Left ventricle myocardium inferior (tissue), 1 donor: ENCODE data around the gene MLF2. TPM values are rescaled to one million over a fixed set of nuclear protein-coding genes. Genes with fewer than 3 reads are reported as not detected.
A peak's percentile ranks its signal among the peaks of the same experiment; 100 is the strongest.

Source experiments
- DNase-seq: peaks from one replicate; pipeline ENCODE4 v3.0.0-alpha.2; 2020
- H3K27ac ChIP-seq: fragments of 200-600 bp; replicated peaks from 2 replicates; pipeline ENCODE4 v1.8.0; 2021
- H3K27me3 ChIP-seq: fragments of 200-600 bp; 2 replicates; pipeline ENCODE4 v1.8.0; 2021; ENCODE audit warnings: low read depth
- H3K36me3 ChIP-seq: fragments of 200-600 bp; 2 replicates; pipeline ENCODE4 v1.8.0; 2021
- H3K4me1 ChIP-seq: fragments of 200-600 bp; 2 replicates; pipeline ENCODE4 v1.8.0; 2021
- H3K4me3 ChIP-seq: fragments of 200-600 bp; 2 replicates; pipeline ENCODE4 v1.8.0; 2021; ENCODE audit warnings: mild to moderate bottlenecking, moderate library complexity
- H3K9me3 ChIP-seq: fragments of 200-600 bp; replicated peaks from 2 replicates; pipeline ENCODE4 v1.8.0; 2021
- intact Hi-C: fragments of 100-400 bp; cut with micrococcal nuclease; formaldehyde crosslinking; loops from one replicate; pipeline ENCODE4 v1.11.0; 2022
- total RNA-seq: library from RNA; stranded (reverse); fragmentation: NEBNext Ultra II Directional; extraction: Animal tissue kit (Norgen Biotek cat#: 25700); gene quantifications from one replicate; pipeline ENCODE4 v1.2.1, GENCODE V29; 2021
- TF ChIP-seq, protein P1 (sequence below): fragments of 200-600 bp; IDR thresholded peaks from 2 replicates; pipeline ENCODE4 v1.8.0; 2021; ENCODE audit warnings: antibody characterized with exemption, mild to moderate bottlenecking, borderline replicate concordance
- donor health status: DM: no; HTN: yes; CAD: no; lungs with severe emphysema.

The MLF2 gene
- total RNA-seq, 1 donor from 2014 or later: 153 TPM

DNA sequence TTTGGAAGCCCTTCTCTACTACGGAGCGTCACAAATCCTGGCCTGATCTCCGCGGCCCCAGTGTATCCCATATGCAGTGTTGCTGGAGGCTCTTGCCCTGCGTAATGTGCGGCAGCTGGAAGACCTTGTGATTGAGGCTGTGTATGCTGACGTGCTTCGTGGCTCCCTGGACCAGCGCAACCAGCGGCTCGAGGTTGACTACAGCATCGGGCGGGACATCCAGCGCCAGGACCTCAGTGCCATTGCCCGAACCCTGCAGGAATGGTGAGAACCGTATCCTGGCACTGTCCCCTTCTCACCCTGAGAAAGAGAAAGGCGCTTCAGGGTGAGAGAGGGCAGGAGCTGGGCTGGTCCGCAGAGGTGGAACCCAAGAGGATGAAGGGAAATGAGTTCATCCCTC, 23.8 kb downstream of the MLF2 start:
- H3K4me3 ChIP-seq: no peak overlapping the region
- TF ChIP-seq, protein P1, sequence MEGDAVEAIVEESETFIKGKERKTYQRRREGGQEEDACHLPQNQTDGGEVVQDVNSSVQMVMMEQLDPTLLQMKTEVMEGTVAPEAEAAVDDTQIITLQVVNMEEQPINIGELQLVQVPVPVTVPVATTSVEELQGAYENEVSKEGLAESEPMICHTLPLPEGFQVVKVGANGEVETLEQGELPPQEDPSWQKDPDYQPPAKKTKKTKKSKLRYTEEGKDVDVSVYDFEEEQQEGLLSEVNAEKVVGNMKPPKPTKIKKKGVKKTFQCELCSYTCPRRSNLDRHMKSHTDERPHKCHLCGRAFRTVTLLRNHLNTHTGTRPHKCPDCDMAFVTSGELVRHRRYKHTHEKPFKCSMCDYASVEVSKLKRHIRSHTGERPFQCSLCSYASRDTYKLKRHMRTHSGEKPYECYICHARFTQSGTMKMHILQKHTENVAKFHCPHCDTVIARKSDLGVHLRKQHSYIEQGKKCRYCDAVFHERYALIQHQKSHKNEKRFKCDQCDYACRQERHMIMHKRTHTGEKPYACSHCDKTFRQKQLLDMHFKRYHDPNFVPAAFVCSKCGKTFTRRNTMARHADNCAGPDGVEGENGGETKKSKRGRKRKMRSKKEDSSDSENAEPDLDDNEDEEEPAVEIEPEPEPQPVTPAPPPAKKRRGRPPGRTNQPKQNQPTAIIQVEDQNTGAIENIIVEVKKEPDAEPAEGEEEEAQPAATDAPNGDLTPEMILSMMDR: no peak
- peaks cover 15% of the 10 kb centered on the region for H3K4me1 ChIP-seq
- no peaks in the 10 kb centered on the region for H3K27me3 ChIP-seq
- intact Hi-C loops: no loop called here
- no peak for DNase-seq
- H3K9me3 ChIP-seq: no peaks in the 10 kb centered on the region
- H3K36me3 ChIP-seq: peaks cover 57% of the 10 kb centered on the region
- no peak overlapping the region for H3K27ac ChIP-seq

DNA sequence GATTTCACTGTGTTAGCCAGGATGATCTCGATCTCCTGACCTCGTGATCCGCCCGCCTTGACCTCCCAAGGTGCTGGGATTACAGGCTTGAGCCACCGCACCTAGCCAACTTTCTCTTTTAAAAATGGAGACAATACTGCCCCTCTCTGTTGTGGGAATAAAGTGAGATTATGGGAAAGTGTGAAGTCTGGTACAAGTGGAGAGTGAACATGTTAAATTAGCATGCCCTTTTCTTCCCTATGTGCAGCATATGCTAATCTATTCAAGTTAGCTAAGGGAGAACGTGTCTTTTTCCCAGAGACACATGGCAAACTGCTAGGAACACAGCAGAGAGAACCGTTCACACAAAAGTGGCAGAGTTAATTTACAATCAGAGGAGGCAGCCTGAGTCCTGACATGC, 27.6 kb downstream of the MLF2 start:
- DNase-seq: no peak
- TF ChIP-seq, protein P1: no peak
- no peaks in the 10 kb centered on the region for H3K9me3 ChIP-seq
- H3K4me3 ChIP-seq: no peak overlapping the region
- intact Hi-C loops: no loop called here
- no peaks in the 10 kb centered on the region for H3K27me3 ChIP-seq
- H3K36me3 ChIP-seq: peaks cover 33% of the 10 kb centered on the region
- H3K27ac ChIP-seq: no peak overlapping the region
- peaks cover 23% of the 10 kb centered on the region for H3K4me1 ChIP-seq

DNA sequence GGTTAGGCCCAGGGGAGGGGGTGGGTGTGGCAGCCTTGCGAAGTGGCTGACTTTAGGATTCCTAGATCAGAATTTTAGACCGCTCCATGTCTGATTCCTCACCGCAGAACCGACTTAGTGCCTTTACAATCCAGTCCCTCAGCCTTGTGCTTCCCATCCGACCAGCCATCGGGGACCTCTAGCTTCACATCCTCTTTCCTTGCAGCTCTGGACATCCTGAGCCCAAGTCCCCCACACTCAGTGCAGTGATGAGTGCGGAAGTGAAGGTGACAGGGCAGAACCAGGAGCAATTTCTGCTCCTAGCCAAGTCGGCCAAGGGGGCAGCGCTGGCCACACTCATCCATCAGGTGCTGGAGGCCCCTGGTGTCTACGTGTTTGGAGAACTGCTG, 28.5 kb downstream of the MLF2 start:
- peak overlapping the region; percentile 71 for H3K4me3 ChIP-seq
- H3K27ac ChIP-seq: peak overlapping the region; percentile 92
- no peak for DNase-seq
- peaks cover 23% of the 10 kb centered on the region for H3K36me3 ChIP-seq
- TF ChIP-seq, protein P1: no peak
- peaks cover 23% of the 10 kb centered on the region for H3K4me1 ChIP-seq
- no peaks in the 10 kb centered on the region for H3K9me3 ChIP-seq
- intact Hi-C loops: no loop called here
- no peaks in the 10 kb centered on the region for H3K27me3 ChIP-seq

DNA sequence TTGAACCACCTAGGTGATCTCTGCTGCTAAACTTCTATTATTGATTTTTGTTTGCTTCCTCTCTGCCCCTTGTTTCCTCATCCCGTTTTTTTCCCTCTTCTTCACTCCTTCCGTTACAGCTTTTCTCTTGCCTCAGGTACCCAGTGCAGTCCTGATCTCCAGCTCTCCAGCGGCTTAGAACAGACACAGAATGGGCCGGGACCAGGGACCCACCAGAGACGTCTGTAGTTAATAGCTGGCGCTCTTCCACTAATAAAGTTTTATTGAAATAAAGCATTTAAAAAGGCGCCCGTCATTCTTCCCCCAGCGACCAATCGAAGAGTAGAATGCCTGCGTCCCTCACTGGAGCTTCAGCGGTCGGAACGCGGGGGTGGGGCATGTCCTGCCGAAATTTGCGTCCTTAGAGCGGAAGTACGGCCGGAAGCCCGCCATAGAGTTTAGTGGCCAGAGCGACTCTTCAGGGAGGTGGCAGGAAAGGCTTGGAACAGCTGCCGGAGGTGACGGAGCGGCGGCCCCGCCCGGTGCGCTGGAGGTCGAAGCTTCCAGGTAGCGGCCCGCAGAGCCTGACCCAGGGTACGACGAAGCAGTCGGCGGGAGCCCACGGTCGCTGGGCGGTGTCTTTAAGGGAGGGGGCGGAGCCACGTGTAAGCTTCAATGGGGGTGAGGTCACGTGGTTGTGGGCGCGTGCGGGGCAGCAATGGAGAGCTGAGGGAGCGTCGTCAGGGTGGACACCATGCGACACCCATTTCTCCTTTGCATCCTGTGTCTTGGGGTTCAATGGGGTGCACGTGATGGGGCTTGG, 29.1 kb downstream of the MLF2 start, which contains the start of gene COPS7A:
TSS of gene COPS7A (plus strand) at position 440 of the 802 bp plus-strand sequence. CDS start 611 bp downstream, outside the sequence.
- intact Hi-C loops: no loop called here
- H3K27me3 ChIP-seq: no peaks in the 10 kb centered on the region
- H3K4me3 ChIP-seq: peak within 1 kb of the TSS; percentile 71
- H3K9me3 ChIP-seq: no peaks in the 10 kb centered on the region
- peak within 1 kb of the TSS; percentile 92 for H3K27ac ChIP-seq
- TF ChIP-seq, protein P1: no peak
- H3K36me3 ChIP-seq: peaks cover 17% of the 10 kb centered on the region
- peak; percentile 99 for DNase-seq
- H3K4me1 ChIP-seq: peaks cover 23% of the 10 kb centered on the region

DNA sequence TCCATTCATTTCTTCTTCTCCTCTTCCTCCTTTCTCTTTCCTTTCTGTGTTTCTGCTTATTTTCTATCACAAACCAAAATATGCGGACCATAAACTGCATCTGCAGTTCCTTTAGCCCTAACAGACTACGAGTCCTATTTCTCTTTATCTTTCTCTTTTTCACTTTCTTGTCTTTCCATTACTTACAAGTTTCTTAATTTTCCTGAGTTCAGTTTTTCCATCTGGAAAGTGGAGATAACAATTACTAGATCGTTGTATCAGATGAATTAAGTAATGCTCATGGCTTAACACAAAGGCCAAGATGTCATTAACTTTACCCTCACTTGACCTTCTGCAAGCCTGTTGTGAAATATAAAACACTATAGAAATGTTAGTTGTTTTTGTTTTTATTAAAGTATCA, 30.1 kb downstream of the MLF2 start:
- H3K9me3 ChIP-seq: no peaks in the 10 kb centered on the region
- no peaks in the 10 kb centered on the region for H3K27me3 ChIP-seq
- TF ChIP-seq, protein P1: no peak
- intact Hi-C loops: no loop called here
- DNase-seq: no peak
- H3K27ac ChIP-seq: no peak overlapping the region
- H3K36me3 ChIP-seq: peaks cover 8% of the 10 kb centered on the region
- no peak overlapping the region for H3K4me3 ChIP-seq
- H3K4me1 ChIP-seq: peaks cover 23% of the 10 kb centered on the region
